SK-N-SH (cell line): ENCODE measurements around the gene CABLES2. TPM values are rescaled to one million over a fixed set of nuclear protein-coding genes. Genes with fewer than 3 reads are reported as not detected.
A peak's percentile ranks its signal among the peaks of the same experiment; 100 is the strongest.

Source experiments
- CTCF ChIA-PET: fragments of 300-600, 350-600 bp; formaldehyde crosslinking; extraction: SDS; loops from one replicate; lab custom pipeline; 2021; lab: Yijun Ruan, JAX
- POLR2A ChIA-PET: fragments of 350-600 bp; sonication (Branson Sonifier 250); formaldehyde crosslinking; extraction: SDS; loops from one replicate; lab custom pipeline; 2020; ENCODE audit warnings: antibody characterized with exemption, inconsistent platforms; lab: Yijun Ruan, JAX
- DNase-seq: peaks from one replicate; pipeline ENCODE4 v3.0.0; 2012
- H2AFZ ChIP-seq: fragments of 200-600 bp; sonication (generic); 2 replicates; pipeline ENCODE4 v1.8.1; 2016; ENCODE audit warnings: antibody characterized with exemption, mild to moderate bottlenecking, low read depth
- H3F3A ChIP-seq: fragments of 200-600 bp; sonication (generic); replicated peaks from 2 replicates; pipeline ENCODE3; 2016; ENCODE audit warnings: antibody characterized with exemption, mild to moderate bottlenecking; ENCODE audit not compliant: insufficient read depth
- H3K27ac ChIP-seq, 2 experiments: fragments of 200-500 bp in 1 of 2; fragments of 200-600 bp in 1 of 2; sonication (Bioruptor generic) in 1 of 2; sonication (generic), shearing (Covaris generic) in 1 of 2; 2 replicates each; pipeline versions ENCODE4 v1.5.1 to v1.6.1; 2014 to 2016; ENCODE audit warnings: low read depth in 2 of 2, inconsistent platforms in 1 of 2, low read length in 1 of 2, mild to moderate bottlenecking in 1 of 2, mixed read lengths in 1 of 2
- H3K27me3 ChIP-seq: fragments of 200-600 bp; sonication (generic), shearing (Covaris generic); 2 replicates; pipeline ENCODE4 v1.6.1; 2016; ENCODE audit warnings: mixed run types; ENCODE audit not compliant: insufficient read depth
- H3K36me3 ChIP-seq, 2 experiments: fragments of 200-500 bp in 1 of 2; fragments of 200-600 bp in 1 of 2; sonication (Bioruptor generic) in 1 of 2; sonication (generic) in 1 of 2; replicated peaks in 1 of 2; 2 replicates each; pipeline versions ENCODE3 to v1.5.1; 2014 to 2016; ENCODE audit warnings: low read length in 1 of 2, mild to moderate bottlenecking in 1 of 2; ENCODE audit not compliant: insufficient read depth in 2 of 2, control insufficient read depth in 1 of 2
- H3K4me1 ChIP-seq, 2 experiments: fragments of 200-500 bp in 1 of 2; fragments of 200-600 bp in 1 of 2; sonication (Bioruptor generic) in 1 of 2; sonication (generic), shearing (Covaris generic) in 1 of 2; 2 replicates each; pipeline versions ENCODE4 v1.5.1 to v1.6.1; 2014 to 2016; ENCODE audit warnings: low read depth in 1 of 2, low read length in 1 of 2, mixed run types in 1 of 2; ENCODE audit not compliant: insufficient read depth in 2 of 2, control insufficient read depth in 1 of 2
- H3K4me2 ChIP-seq: fragments of 200-600 bp; sonication (generic), shearing (Covaris generic); 2 replicates; pipeline ENCODE4 v1.6.1; 2017; ENCODE audit warnings: mixed run types
- H3K4me3 ChIP-seq, 2 experiments: fragments of 200-500 bp in 1 of 2; fragments of 200-600 bp in 1 of 2; sonication (Bioruptor generic) in 1 of 2; sonication (generic), shearing (Covaris generic) in 1 of 2; 2 replicates each; pipeline versions ENCODE4 v1.5.1 to v1.8.1; 2014 to 2016; ENCODE audit warnings: low read depth in 2 of 2, inconsistent platforms in 1 of 2, low read length in 1 of 2, mild to moderate bottlenecking in 1 of 2, mixed read lengths in 1 of 2, moderate library complexity in 1 of 2
- H3K79me2 ChIP-seq: fragments of 200-600 bp; sonication (generic); 2 replicates; pipeline ENCODE4 v1.8.1; 2017; ENCODE audit warnings: mild to moderate bottlenecking; ENCODE audit not compliant: insufficient read depth
- H3K9ac ChIP-seq: fragments of 200-600 bp; sonication (generic); 2 replicates; pipeline ENCODE4 v1.6.1; 2017; ENCODE audit warnings: mixed run types
- H3K9me2 ChIP-seq: fragments of 200-600 bp; sonication (generic); 2 replicates; pipeline ENCODE4 v1.6.1; 2017; ENCODE audit warnings: mixed run types
- H3K9me3 ChIP-seq: fragments of 200-600 bp; sonication (generic); 2 replicates; pipeline ENCODE4 v1.6.1; 2017; ENCODE audit warnings: mixed run types, mild to moderate bottlenecking, moderate library complexity
- H4K20me1 ChIP-seq: fragments of 200-600 bp; sonication (generic); 2 replicates; pipeline ENCODE4 v1.6.1; 2017; ENCODE audit warnings: mild to moderate bottlenecking, mixed run types; ENCODE audit not compliant: insufficient read depth
- FOXM1 ChIP-seq: IDR thresholded peaks from 2 replicates; pipeline ENCODE4 v1.4.0; 2012; ENCODE audit warnings: low read depth, mild to moderate bottlenecking
- MXI1 ChIP-seq: IDR thresholded peaks from 2 replicates; pipeline ENCODE4 v1.6.1; 2012; ENCODE audit warnings: mild to moderate bottlenecking, low read depth, low read length, improper control_type of control experiment
- NFIC ChIP-seq: IDR thresholded peaks from 2 replicates; pipeline ENCODE4 v1.4.0; 2012; ENCODE audit warnings: borderline replicate concordance
- POLR2AphosphoS5 ChIP-seq: IDR thresholded peaks from 2 replicates; pipeline ENCODE4 v1.6.1; 2012; ENCODE audit warnings: low read depth, low read length
- WGBS: methylation state at CpG from one replicate; pipeline ENCODE4 v1.1.6; 2017; ENCODE audit warnings: low lambda C conversion rate; 5-methylcytosine and 5-hydroxymethylcytosine counted together
- polyA plus RNA-seq, 3 experiments: library from polyadenylated mRNA; depleted of rRNA; stranded (reverse); fragments of >200 nt; gene quantifications; 2 replicates each; pipeline ENCODE4 v1.2.3, GENCODE V29; 2012
- TF ChIP-seq, protein P1 (sequence below): IDR thresholded peaks from 2 replicates; pipeline ENCODE4 v1.4.0; 2012; ENCODE audit warnings: low read depth, borderline replicate concordance

Gene CABLES2
- polyA plus RNA-seq, 1 of the 3 experiments (the other 2 are of a cell fraction): 4.8 TPM

GRCh38 chr20:62367136-62367632 lies 39.9 kb downstream of the CABLES2 start, which contains the start of gene LAMA5:
Gene LAMA5, minus strand, starts transcription at chr20:62367312. Its CDS starts 67 bp downstream, at chr20:62367245.
- ChIA-PET CTCF (interaction anchor here (1.6 to 12.0 kb wide), 5 partner anchors 13 to 66 kb away, joined by 3 to 127 read pairs (median 13); partner anchors contain the start of gene ADRM1), POLR2A (interaction anchor here (1.6 to 1.8 kb wide), 2 partner anchors 15 to 20 kb away, joined by 4 read pairs; partner anchors contain the start of gene RPS21)
- peak; percentile 94 for DNase-seq
- Histone ChIP-seq H3K9me2 (no peaks in the 10 kb centered on the region), H4K20me1 (peaks cover 24% of the 10 kb centered on the region), H3K9me3 (no peaks in the 10 kb centered on the region), H3K79me2 (peaks cover 28% of the 10 kb centered on the region), H2AFZ (no peak within 1 kb of the TSS), H3K36me3 (peaks cover 0 to 4% of the 10 kb centered on the region in 2 experiments), H3K4me3 (peak within 1 kb of the TSS; percentile 77 to 89), H3F3A (peaks cover 13% of the 10 kb centered on the region), H3K4me2 (peak within 1 kb of the TSS; percentile 84), H3K27me3 (no peaks in the 10 kb centered on the region), H3K27ac (peak within 1 kb of the TSS in 1 of 2 experiments; percentile 93; a peak in 2 of 4 replicates), H3K4me1 (peaks cover 33 to 83% of the 10 kb centered on the region in 2 experiments; a peak in 3 of 4 replicates), H3K9ac (peak within 1 kb of the TSS; percentile 80)
- TF ChIP-seq POLR2AphosphoS5 (peak; percentile 56), FOXM1 (no peak)
- WGBS: no CpG with 5 or more reads among the region's 70 CpGs

DNA sequence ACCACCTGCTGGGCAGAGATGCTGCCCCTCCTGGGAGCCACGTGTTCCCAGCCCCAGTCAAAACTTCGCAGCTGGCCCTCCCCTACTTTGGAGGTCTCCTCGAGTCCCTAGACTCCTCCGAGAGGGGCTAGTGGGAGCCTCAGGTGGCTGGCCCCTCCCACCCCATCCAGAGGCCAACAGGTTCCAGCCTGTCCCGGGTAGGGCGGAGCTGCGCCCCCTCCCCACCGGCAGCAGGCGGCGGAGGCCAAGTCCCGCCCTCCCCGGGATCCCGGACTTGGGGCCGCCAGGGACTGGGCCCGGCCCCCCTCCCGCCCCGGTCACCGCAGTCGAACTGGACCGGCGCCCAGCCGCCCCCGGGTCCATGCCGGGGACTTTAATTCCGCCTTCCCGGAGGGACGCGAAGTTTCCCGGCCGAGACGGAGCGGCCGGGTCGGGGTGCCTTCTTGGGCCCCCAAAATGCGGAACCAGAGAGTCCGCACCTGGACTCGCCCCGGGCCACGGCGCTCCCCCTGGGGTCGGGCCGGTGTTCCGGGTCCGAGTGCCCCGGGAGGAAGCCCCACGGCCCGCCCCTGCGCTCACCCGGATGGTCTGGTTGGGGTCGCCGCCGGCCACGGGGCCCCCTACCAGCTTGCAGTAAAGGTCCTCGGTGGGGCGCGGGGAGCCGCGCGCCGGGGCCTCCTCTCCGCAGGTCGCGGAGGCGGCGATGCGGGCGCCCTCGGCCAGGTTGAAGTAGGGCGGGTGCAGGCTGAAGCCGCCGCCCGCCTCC lies 40.5 kb downstream of the CABLES2 start:
- H3K4me2 ChIP-seq: peak overlapping the region; percentile 83
- CTCF ChIA-PET: interaction anchor here (1.5 to 12.0 kb wide), 7 partner anchors 11 to 65 kb away, joined by 3 to 127 read pairs (median 13); partner anchors contain the start of gene ADRM1
- peaks cover 33 to 77% of the 10 kb centered on the region in 2 experiments; a peak in 3 of 4 replicates for H3K4me1 ChIP-seq
- TF ChIP-seq, protein P1, sequence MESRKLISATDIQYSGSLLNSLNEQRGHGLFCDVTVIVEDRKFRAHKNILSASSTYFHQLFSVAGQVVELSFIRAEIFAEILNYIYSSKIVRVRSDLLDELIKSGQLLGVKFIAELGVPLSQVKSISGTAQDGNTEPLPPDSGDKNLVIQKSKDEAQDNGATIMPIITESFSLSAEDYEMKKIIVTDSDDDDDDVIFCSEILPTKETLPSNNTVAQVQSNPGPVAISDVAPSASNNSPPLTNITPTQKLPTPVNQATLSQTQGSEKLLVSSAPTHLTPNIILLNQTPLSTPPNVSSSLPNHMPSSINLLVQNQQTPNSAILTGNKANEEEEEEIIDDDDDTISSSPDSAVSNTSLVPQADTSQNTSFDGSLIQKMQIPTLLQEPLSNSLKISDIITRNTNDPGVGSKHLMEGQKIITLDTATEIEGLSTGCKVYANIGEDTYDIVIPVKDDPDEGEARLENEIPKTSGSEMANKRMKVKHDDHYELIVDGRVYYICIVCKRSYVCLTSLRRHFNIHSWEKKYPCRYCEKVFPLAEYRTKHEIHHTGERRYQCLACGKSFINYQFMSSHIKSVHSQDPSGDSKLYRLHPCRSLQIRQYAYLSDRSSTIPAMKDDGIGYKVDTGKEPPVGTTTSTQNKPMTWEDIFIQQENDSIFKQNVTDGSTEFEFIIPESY: no peak
- peak; percentile 57; the same call in 1 of the 2 replicates for TF ChIP-seq MXI1
- peak; percentile 36 for TF ChIP-seq NFIC
- TF ChIP-seq, all 33 proteins: peak for 2
- Histone ChIP-seq H3K9me2 (no peaks in the 10 kb centered on the region), H3K36me3 (peaks cover 0 to 7% of the 10 kb centered on the region in 2 experiments), H3K27ac (peak overlapping the region in 1 of 2 experiments; percentile 81; a peak in 2 of 4 replicates), H3K9me3 (no peaks in the 10 kb centered on the region), H3K27me3 (no peaks in the 10 kb centered on the region), H3F3A (peaks cover 13% of the 10 kb centered on the region), H3K79me2 (peaks cover 28% of the 10 kb centered on the region), H4K20me1 (peaks cover 24% of the 10 kb centered on the region), H2AFZ (no peak overlapping the region), H3K4me3 (peak overlapping the region; percentile 77 to 89), H3K9ac (peak overlapping the region; percentile 80)
- DNase-seq: peak; percentile 82
- WGBS: 2% methylated on average over 10 of the region's 72 CpGs
- POLR2A ChIA-PET: interaction anchor here (1.1 to 1.8 kb wide), 3 partner anchors 16 to 61 kb away, joined by 3 to 4 read pairs (median 4); partner anchors contain the start of gene RPS21
